Keratinocyte (primary cell): ENCODE measurements around the gene NAA40.

Source experiments
- EZH2 ChIP-seq: IDR thresholded peaks from one replicate; pipeline ENCODE4 v1.6.1; 2012; ENCODE audit warnings: inconsistent platforms, mild to moderate bottlenecking, low read length, moderate library complexity
- TF ChIP-seq, protein P1 (sequence below), 3 experiments: IDR thresholded peaks in 1 of 3; conservative IDR thresholded peaks in 1 of 3; optimal IDR thresholded peaks in 1 of 3; 2 replicates in 2 of 3; 3 replicates in 1 of 3; pipeline versions ENCODE3 to v1.5.1; 2011; ENCODE audit warnings: low read length in 3 of 3, mild to moderate bottlenecking in 3 of 3, moderate library complexity in 2 of 3, control low read depth in 1 of 3, inconsistent platforms in 1 of 3; ENCODE audit not compliant: insufficient read depth in 2 of 3; ENCODE audit errors: extremely low read depth in 1 of 3

- no peak for TF ChIP-seq EZH2
- TF ChIP-seq, protein P1, sequence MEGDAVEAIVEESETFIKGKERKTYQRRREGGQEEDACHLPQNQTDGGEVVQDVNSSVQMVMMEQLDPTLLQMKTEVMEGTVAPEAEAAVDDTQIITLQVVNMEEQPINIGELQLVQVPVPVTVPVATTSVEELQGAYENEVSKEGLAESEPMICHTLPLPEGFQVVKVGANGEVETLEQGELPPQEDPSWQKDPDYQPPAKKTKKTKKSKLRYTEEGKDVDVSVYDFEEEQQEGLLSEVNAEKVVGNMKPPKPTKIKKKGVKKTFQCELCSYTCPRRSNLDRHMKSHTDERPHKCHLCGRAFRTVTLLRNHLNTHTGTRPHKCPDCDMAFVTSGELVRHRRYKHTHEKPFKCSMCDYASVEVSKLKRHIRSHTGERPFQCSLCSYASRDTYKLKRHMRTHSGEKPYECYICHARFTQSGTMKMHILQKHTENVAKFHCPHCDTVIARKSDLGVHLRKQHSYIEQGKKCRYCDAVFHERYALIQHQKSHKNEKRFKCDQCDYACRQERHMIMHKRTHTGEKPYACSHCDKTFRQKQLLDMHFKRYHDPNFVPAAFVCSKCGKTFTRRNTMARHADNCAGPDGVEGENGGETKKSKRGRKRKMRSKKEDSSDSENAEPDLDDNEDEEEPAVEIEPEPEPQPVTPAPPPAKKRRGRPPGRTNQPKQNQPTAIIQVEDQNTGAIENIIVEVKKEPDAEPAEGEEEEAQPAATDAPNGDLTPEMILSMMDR (optimal IDR thresholded peaks at IDR 0.05 in 1 of 3, IDR thresholded peaks at IDR 0.05 in 1 of 3, conservative IDR thresholded peaks at IDR 0.05 in 1 of 3; ENCODE audit: extremely low read depth in 1 of 3, insufficient read depth in 2 of 3, low read length in 3 of 3): no peak
Measured at GRCh38 chr11:63909591-63910506, 29.0 kb upstream of the NAA40 start.
